Progenitor cell of endocrine pancreas (in vitro differentiated cells): ENCODE data around the gene CRHR1. TPM values are rescaled to one million over a fixed set of nuclear protein-coding genes. Genes with fewer than 3 reads are reported as not detected.

Source experiments
- DNase-seq: peaks from one replicate; pipeline ENCODE4 v3.0.0; 2021; ENCODE audit warnings: low spot score; ENCODE audit not compliant: unreplicated experiment
- H3K27ac Mint-ChIP-seq: 2 replicates; pipeline ENCODE4 v1.8.0; 2021; ENCODE audit warnings: mild to moderate bottlenecking, moderate library complexity, mixed read lengths
- H3K27me3 Mint-ChIP-seq: 2 replicates; pipeline ENCODE4 v1.8.0; 2021; ENCODE audit warnings: mixed read lengths
- H3K36me3 Mint-ChIP-seq: 2 replicates; pipeline ENCODE4 v1.8.0; 2022; ENCODE audit warnings: mixed read lengths; ENCODE audit not compliant: insufficient read depth
- H3K4me1 Mint-ChIP-seq: 2 replicates; pipeline ENCODE4 v1.8.0; 2021; ENCODE audit warnings: low read depth, mixed read lengths
- H3K4me3 Mint-ChIP-seq: 2 replicates; pipeline ENCODE4 v1.8.0; 2021; ENCODE audit warnings: low read depth, mild to moderate bottlenecking, moderate library complexity, mixed read lengths
- H3K9me3 Mint-ChIP-seq: 2 replicates; pipeline ENCODE4 v1.8.0; 2021; ENCODE audit warnings: low read depth, mixed read lengths
- CTCF ChIP-seq: fragments of 200-600 bp; sonication (generic); IDR thresholded peaks from one replicate; pipeline ENCODE4 v1.5.0; 2021; ENCODE audit warnings: antibody characterized with exemption, mild to moderate bottlenecking; ENCODE audit not compliant: unreplicated experiment
- total RNA-seq: library from RNA; stranded (reverse); gene quantifications from 2 replicates; pipeline ENCODE4 v1.2.1, GENCODE V29; 2021

Gene CRHR1
- total RNA-seq, 1 donor from 2014 or later: not detected

- Mint-ChIP-seq H3K36me3 (no peaks in the 10 kb centered on the region), H3K4me3 (no peak overlapping the region), H3K4me1 (no peaks in the 10 kb centered on the region), H3K27ac (no peak overlapping the region), H3K9me3 (no peaks in the 10 kb centered on the region), H3K27me3 (peaks cover 20% of the 10 kb centered on the region)
- TF ChIP-seq CTCF: no peak
- DNase-seq: no peak
Observed at GRCh38 chr17:45815752-45816151, 31.6 kb downstream of the CRHR1 start.

- Mint-ChIP-seq H3K4me1 (no peaks in the 10 kb centered on the region), H3K27ac (no peak overlapping the region), H3K9me3 (no peaks in the 10 kb centered on the region), H3K36me3 (no peaks in the 10 kb centered on the region), H3K27me3 (peaks cover 24% of the 10 kb centered on the region), H3K4me3 (no peak overlapping the region)
- TF ChIP-seq CTCF: no peak
- no peak for DNase-seq
Observed at GRCh38 chr17:45818041-45818440, 33.9 kb downstream of the CRHR1 start.

- TF ChIP-seq CTCF: no peak
- Mint-ChIP-seq H3K36me3 (no peaks in the 10 kb centered on the region), H3K9me3 (no peaks in the 10 kb centered on the region), H3K4me3 (no peak overlapping the region), H3K27ac (no peak overlapping the region), H3K27me3 (peaks cover 18% of the 10 kb centered on the region), H3K4me1 (no peaks in the 10 kb centered on the region)
- no peak for DNase-seq
Observed at GRCh38 chr17:45818699-45819098, 34.6 kb downstream of the CRHR1 start.

- Mint-ChIP-seq H3K9me3 (no peaks in the 10 kb centered on the region), H3K27me3 (peaks cover 11% of the 10 kb centered on the region), H3K4me1 (no peaks in the 10 kb centered on the region), H3K27ac (no peak overlapping the region), H3K4me3 (no peak overlapping the region), H3K36me3 (no peaks in the 10 kb centered on the region)
- TF ChIP-seq CTCF: no peak
- DNase-seq: no peak
Observed at GRCh38 chr17:45819632-45820031, 35.5 kb downstream of the CRHR1 start.

GRCh38 chr17:45820052-45820780, 36.1 kb downstream of the CRHR1 start:
- Mint-ChIP-seq H3K4me3 (no peak overlapping the region), H3K27me3 (peaks cover 9% of the 10 kb centered on the region), H3K4me1 (no peaks in the 10 kb centered on the region), H3K9me3 (no peaks in the 10 kb centered on the region), H3K36me3 (no peaks in the 10 kb centered on the region), H3K27ac (no peak overlapping the region)
- TF ChIP-seq CTCF: no peak
- no peak for DNase-seq
